ENCODE measurements around the gene PHF12.
"Not testable (repeated sequence)": the region's sequence is repeated elsewhere in the genome, so short reads cannot be mapped to it uniquely, and the experiment has no call there.

The PHF12 gene

DNA sequence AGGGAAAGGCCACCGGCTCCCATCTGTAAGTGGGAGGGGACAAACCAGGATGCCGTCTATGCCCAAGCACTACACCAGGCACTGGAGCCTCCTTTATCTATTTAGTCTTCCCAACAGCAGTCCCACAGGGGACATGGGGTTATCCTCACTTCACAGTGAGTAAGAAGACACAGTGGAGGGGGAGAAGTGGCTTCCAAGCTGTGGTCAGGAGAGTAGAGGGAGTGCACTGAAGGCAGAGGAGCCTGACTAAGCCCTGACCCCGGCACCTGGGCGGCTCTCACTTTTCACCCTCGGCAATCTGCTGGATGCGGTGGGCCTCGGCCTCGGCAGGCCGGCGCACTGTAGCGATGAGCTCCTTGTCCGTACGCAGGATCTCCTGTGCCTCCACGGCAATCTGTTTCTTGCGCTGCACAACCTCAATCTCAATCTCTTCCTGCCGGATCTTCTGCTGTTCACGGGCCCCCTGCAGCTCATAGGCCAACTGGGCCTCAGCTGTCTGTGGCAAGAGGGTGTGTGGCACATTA lies 69.7 kb downstream of the PHF12 start:
- DNase-seq, result no peak

DNA sequence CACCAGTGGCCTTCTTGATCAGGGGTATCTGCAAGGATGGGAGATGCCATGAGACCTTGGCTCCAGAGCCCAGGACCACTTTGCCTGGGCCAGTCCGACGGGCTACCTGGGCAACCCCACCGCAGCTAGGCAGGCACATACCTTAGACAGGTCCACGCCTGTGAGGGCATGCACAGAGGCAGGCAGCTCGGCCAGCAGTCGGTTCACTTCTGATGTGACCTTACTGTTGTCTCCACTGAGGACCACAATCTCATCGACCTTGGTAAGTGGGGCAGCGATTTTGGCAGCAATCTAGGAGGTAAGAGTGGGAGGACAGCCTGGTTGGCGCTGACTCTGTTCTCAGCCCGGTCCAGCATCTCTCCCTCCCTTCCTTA lies 70.8 kb downstream of the PHF12 start:
- no peak for DNase-seq

DNA sequence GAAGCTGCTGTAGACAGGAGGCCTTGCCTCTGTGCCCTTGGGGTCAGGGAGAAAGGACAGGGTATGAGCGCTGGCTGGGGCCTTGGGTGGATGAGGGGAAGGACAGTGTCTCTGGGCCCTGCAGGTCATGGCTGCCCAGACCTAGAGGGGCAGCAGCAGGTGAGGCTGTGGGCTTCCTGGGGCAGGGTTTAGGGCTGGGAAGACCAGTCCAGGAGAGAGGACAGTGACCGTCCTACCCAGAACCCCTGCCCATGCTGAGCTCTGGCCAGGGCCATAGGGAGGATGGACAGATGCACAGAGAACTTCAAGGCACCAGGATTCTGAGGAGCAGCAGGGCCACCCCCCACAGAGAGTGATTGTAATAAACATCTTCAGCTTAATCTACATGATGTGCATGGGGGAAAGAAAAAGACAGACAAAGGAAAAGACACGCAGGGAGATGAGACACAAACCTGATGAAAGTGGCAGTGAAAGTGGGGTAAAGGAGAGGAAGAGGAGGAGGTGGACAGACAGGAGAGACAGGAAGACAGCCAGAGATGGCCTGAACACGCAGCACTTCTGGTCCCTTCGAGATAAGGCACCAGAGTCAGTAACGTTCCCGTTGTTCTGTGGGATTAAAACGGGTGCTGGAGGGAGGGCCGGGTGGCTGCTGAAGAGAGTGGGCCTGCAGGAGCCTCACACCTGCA lies 71.3 kb downstream of the PHF12 start:
- DNase-seq, result no peak

DNA sequence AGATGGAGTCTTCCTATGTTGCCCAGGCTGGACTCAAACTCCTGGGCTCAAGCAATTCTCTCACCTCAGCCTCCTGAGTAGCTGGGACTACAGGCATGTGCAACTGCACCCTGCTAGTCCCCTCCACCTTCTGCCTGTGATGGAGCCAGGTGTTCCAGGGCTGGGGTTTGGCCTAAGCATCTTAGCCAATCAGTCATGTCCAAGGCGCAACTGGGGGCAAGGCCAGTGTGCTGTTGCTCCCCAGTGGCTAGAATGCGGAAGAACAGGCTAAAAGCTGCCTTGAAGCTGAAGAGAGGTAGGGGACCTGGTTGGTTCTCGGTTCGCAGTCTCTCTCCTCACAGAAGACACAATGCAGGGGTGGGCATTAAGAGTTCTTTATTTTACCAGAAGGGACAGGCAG lies 72.3 kb downstream of the PHF12 start:
- DNase-seq, result peak; percentile 30

DNA sequence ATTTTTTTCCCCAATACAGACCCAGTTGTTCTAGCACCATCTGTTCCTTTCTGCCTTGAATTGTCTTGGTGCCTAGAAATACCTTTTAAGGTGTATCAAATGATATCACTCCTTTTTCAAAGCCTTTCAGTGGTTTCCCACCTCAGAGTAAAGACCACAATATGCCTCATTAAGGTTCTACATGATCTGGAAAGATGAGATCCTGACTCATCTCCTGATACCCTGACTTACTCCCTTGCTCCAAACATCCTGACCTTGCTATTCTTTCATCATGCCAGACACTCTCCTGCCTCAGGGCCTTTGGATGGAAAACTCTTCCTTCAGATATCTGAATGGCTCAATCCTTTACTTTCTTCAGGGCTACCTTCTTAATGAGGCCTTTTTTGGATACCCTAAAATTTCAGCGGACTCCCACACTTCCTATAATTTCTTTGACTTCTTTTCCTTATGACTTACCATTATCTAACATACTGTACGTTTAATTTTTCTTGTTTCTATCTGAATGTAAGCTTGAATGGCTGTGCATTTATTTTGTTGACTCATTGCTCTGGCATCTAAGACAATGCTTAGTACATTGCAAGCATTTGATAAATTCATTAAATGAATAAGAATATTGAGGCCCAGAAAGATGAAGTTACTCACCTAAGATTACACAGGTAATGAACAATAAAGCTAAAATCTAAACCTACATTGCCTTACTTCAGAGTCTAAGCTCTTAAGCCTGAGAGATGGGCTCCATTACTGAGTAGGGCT lies 73.0 kb downstream of the PHF12 start:
- no peak for DNase-seq

DNA sequence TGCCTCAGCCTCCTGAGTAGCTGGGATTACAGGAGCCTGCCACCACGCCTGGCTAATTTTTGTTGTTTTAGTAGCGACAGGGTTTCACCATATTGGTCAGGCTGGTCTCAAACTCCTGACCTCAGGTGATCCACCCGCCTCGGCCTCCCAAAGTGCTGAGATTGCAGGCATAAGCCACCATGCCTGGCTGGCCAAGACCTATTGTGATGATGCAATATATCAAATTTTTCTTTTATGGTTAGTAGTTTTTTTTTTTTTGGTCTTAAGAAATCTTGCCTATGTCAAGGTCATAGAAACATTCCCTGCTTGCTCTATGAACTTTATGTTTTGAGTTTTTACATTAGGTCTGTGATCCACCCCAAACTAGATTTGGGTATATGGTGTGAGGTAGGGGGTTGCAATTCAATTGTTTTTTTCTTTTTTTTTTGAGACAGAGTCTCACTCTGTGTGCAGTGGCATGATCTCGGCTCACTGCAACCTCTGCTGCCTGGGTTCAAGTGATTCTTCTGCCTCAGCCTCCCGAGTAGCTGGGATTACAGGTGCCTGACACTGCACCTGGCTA lies 74.1 kb downstream of the PHF12 start:
- DNase-seq, result not testable (repeated sequence)

DNA sequence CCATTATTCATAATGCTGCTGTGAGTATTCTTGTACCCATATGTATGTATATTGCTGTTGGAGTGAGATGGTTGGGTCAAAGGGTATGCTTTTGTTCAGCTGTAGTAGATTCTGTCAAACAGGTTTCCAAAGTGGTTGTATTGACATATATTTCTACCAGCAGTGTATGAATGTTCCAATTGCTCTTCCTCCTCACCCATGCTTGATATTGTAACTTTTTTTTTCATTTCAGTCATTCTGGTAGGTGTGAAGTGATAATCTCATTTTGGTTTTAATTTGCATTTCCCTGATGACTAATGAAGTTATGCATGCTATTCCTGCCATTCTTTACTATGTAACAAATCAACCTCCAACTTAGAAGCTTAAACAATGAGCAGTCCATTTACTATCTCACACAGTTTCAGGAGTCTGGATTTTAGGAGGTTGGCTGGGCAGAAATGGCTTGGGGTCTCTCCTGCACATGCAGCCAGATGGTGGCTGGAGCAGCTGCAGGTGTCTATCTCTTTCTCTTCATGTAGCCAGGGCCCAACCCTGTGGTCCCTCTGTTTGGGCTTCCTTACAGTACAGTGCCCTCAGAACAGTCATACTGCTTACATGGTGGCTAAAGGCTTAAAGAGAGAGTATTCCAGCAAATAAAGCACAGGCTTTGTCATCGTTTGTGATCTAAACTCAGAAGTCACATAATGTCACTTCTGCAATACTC lies 75.3 kb downstream of the PHF12 start:
- DNase-seq, result no peak

DNA sequence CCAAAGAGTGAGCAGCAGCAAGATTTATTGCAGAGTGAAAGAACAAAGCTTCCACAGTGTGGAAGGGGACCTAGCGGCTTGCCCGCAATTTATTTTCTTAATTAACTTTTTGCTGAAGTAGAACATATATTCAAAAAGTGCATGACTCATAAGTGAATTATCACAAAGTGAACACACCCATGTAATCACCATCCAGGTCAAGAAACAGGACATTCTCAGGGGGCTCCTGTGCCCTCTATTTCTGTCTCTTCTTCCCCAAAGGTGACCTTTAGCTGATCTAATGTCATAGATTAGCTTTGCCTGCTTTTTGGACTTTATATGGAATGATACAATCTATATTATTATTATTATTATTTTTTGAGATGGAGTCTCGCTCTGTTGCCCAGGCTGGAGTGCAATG lies 76.6 kb downstream of the PHF12 start:
- DNase-seq, result no peak

DNA sequence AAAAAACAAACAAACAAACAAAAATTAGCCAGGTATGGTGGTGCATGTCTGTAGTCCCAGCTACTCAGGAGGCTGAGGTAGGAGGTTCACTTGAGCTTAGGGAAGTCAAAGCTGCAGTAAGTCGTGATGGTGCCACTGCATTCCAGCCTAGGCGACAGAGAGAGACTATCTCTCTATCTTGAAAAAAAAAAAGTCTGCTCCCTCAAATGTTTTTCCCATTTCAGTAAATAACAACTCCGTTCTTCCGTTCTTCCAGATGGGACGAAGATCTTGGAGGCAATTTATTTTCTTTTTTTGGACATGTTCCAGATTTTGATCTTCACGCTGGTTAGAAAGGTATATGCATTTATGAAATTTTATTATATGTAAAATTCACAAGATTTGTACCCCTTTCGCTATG lies 77.5 kb downstream of the PHF12 start:
- no peak for DNase-seq

DNA sequence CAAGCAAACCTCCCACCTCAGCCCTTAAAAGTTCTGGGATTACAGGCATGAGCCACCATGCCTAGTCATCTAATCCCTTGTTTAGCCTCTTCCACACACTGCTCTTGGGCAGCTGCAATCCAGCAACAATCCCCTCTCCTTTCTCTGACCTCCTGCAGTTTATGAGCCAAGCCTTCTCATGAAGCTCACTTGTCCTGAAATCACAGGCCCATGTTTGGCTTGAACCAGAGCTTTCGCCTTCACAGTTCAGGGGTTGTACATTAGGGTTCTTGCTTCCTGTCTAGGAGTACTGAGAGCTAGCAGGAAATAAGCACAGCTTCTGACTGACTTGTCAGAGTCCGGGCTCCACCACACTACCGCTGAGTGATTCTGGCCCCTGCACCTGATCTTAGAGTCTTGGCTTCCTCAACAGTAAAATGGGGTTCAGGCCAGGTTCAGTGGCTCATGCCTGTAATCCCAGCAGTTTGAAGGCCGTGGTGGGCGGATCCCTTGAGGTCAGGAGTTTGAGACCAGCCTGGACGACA lies 80.2 kb downstream of the PHF12 start:
- no peak for DNase-seq

DNA sequence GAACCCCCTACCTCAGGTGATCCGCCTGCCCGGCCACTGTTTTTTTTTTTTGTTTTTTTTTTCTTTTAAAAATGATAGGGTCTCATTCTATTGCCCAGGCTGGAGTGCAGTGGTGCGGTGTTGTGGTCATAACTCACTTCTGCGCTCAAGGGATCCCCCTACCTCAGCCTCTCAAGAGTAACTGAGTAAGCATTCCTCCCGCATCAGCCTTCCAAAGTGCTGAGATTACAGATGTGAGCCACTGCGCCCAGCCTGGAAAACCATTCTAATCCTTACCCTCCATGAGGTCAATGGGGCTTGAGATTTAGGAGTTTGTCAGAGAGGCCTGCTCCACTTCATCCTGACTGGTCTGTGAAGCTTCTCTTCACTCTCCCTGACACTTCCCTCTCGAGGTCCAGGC lies 84.0 kb downstream of the PHF12 start:
- no peak for DNase-seq

DNA sequence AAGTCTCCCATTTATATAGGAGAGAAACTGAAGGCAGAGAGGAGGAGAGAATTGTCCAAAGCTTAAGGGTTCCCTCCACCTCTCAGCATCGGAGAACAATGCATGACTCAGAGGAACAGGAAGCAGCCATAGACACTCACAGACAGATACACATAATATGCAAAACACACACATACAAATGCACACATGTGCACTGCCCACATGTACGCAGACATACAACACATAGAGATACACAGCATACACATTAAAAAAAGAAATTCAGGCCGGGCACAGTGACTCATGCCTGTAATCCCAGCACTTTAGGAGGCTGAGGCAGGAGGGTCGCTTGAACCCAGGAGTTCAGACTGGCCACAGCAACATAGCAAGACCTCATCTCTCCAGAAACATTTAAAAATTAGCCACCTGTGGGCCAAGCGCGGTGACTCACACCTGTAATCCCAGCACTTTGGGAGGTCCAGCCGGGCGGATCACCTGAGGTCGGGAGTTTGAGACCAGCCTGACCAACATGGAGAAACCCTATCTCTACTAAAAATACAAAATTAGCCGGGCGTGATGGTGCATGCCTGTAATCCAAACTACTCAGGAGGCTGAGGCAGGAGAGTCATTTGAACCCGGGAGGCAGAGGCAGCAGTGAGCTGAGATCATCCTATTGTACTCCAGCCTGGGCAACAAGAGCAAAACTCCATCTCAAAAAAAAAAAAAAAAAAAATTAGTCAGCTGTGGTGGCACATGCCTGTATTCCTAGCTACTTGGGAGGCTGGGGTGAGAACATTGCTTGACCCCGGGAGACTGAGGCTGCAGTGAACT lies 85.2 kb downstream of the PHF12 start:
- peak; percentile 29 for DNase-seq

DNA sequence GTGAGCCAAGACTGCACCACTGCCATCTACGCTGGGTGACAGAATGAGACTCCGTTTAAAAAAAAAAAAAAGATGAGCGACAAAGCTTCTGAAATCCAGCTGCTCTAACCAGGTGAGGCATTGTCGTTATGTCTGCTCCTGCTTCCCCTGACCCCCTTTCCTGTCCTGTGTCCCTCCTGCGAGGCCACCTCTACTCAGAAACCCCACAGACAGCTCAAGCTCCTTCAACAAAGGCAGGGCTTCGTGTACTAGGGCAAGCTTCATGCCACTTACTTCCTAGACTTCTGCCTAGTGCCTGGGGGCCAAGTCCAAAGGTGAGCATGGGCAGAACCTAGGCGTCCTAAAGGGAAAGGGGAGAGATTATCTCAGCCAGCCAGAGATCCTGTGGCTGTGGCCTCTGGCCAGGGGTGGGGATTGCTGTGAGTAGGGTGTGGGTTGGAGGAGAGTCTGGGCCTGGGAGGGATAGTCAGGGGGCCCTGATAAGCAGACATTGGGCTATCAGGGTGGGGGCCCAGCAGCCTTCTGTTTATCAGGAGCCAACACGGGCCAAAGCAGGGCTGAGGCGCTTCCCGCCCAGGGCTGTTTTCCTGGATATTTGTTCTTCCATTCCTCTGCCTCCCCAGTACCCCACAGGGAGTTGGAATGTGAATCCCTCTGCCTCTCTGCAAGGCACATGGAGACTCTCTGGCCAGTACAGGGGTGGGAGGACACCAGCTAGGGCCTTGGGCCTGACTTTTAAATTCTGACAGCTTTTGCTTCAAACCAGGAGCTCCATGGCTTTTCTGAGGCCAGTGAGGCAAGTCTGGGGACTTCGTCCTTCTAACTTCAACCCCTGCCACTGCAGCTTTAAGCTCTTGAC lies 86.1 kb downstream of the PHF12 start:
- no peak for DNase-seq

DNA sequence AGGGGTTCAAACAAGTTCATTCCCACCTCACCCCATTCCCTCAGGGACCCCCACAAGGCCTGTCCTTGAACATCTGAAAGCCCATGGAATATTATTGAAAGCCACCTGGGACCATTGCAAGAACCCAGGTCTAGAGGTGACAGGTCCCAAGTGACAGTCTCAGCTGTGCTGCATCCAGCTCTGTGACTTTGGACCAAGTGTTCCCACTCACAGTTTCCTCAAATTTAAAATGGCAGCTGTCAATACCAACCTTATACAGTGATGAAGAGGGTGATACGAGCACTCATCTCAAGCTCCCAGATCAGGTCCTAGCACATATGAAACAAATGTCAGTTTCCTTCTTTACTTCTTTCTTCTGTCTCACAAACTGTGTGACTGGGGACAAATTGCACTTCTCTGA lies 87.4 kb downstream of the PHF12 start:
- no peak for DNase-seq

DNA sequence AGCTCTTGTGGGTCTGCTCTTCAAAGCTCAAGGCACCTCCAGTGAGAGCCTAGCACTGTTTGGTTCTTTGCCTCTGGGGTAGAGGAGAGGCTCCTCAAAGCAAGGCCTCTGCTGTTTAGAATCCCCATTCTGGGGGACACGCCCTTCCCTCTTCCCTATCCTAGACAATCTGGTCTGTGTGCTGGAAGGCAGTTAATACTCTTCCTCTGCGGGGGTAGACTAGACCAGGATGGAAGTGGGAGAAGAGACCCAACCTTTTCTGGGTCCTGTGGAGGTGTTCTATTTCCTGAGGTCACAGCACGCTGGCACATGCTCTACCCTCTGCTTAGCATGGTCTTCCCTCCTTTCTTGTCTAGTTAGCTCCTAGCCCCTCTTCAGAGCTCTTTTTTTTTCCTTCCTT lies 88.8 kb downstream of the PHF12 start:
- no peak for DNase-seq

DNA sequence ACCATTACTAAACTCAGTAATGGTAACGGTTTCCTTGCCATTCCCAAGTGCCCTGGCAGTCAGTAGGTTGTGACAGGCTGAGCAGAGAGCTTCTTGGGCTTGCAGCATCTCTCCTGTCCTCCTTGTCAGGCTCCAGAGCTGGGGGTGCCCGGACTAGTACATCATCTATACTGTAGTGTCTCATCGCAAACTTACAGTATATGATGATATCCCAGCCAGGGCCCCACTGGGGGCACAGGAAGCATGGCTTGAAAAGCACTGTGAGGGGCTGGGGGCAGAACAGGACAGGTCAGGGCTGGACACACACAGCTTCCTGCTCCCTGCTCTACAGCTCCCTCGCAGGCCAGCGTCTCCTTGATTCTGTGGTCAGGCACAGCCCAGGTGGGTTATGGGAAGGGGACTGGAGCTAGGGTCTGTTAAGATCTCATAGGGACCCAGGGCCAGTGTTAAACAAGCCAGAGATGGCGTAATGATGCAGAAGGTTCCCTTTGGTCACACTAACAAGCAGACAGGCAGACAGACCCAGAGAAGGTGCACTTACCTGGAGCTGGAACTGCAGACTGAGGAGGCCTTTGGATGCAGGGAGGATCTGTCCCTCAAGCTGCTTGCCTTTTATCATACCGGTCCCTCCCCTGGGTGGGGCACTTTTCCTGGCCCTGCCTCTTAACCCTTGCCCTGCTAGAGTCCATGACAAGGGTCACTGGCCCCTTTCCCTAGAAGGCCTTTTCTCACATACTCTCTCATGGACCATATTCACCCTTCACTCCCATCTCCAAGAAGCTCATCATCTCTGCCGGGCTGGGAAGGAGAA lies 89.7 kb downstream of the PHF12 start:
- no peak for DNase-seq

DNA sequence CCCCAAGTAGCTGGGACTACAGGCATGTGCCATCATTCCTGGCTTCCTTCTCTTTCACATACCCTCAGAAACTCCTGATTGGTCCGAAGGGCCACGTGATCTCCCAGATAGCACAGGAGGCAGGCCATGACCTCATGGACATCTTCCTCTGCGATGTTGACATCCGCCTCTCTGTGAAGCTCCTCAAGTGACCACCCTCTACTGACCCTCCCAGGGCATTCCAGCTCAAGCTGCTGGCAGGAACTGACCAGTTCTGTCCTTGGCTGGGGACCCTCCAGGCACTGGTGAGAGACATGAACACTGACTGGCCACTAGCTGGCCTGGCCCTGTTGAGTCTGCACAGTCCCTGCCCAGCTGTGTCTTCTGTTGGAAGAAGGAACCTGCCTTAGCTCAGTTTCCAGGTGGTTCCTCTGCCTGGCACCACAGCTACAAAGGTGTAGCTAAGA lies 90.9 kb downstream of the PHF12 start:
- no peak for DNase-seq

DNA sequence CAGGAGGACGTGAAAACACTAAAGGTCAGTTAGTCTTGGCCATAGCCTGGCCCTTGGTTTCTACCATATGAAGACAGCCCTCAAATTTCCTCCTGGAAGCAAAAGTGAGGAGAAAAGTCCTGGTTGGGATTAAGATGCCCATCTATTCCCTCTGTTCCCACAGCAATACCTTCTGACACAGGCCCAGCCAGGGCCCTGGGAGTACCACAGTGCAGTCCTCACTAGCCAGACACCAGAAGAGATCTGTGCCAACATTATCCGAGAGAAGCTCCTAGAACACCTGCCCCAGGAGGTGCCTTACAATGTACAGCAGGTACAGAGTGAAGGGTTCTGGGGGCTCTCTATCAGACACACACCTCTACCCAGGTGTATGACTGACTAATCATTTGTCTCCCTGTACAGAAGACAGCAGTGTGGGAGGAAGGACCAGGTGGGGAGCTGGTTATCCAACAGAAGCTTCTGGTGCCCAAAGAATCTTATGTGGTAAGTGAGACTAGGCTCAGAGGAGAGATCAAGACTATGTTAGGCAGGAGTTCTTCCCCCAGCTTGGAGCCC lies 92.4 kb downstream of the PHF12 start:
- DNase-seq, result no peak

DNA sequence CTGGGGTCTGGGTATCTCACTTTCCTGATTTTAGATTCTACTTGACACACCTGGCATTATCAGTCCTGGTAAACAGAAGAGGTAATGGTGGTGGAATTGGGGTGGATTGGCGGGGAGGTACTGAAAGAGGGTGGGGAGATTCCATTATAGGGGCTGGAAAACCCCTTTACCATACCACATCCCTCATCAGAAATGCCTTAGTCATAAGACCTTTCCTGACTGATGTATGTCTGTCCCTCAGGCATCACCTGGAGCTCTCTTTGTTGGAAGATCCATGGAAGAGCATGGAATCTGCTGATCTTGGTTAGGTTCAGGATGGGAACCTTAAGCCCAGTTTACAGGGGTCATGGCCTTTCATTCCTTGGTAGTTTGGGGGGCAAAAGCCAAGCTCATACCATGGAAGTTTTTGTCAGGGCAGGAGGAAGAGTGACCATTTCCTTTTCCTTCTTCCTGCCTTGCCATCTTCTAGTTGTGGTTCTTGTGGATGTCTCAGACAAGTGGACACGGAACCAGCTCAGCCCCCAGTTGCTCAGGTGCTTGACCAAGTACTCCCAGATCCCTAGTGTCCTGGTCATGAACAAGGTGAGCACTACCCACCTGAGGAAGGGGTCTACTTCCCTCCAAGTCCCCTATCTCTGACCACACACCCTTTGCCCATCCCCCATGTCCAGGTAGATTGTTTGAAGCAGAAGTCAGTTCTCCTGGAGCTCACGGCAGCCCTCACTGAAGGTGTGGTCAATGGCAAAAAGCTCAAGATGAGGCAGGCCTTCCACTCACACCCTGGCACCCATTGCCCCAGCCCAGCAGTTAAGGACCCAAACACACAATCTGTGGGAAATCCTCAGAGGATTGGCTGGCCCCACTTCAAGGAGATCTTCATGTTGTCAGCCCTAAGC lies 93.2 kb downstream of the PHF12 start:
- no peak for DNase-seq
